Dedifferentiated amniotic fluid mesenchymal stem cell (primary cell): ENCODE data around the gene MPZ.
"Not testable (repeated sequence)": the region's sequence is repeated elsewhere in the genome, so short reads cannot be mapped to it uniquely, and the experiment has no call there.

Experiments
- DNase-seq: peaks from one replicate; pipeline ENCODE4 v3.0.0-alpha.2; 2016; ENCODE audit errors: extremely low spot score

MPZ gene

DNA sequence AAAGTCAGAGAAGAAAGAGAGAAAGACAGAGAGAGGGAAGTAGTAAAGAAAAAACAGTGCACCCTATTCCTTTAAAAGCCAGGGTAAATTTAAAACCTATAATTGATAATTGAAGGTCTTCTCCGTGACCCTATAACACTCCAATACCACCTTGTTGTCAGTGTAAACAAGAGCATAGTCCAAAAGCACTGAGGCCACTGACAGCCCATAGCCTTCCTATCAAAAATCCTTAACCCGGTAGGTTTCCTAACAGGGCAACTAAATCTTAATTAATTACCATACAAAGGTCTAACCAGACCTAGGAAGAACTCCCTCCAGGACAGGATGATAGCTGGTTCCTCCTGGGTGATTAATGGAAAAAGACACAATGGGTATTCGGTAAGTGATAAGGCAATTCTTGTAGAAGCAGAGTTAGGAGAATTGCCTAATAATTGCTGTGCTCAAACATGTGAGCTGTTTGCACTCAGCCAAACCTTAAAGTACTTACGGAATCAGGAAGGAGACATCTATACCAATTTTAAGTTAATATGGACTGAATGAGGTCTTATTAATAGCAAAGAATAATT is 53.7 kb downstream of the MPZ start:
- DNase-seq: not testable (repeated sequence)

DNA sequence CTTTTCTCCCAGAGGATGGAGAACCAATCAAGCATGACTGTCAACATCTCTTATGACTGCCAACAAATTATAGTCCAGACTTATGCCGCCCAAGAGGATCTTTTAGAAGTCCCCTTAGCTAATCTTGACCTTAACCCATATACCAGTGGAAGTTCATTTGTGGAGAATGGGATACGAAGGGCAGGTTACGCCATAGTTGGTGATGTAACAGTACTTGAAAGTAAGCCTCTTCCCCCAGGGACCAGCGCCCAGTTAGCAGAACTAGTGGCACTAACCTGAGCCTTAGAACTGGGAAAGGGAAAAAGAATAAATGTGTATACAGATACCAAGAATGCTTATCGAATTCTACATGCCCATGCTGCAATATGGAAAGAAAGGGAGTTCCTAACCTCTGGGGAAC is 54.5 kb downstream of the MPZ start:
- not testable (repeated sequence) for DNase-seq
